Peyer's patch (tissue), 4 donors: ENCODE measurements around the gene CYP2F1. TPM values are rescaled to one million over a fixed set of nuclear protein-coding genes. Genes with fewer than 3 reads are reported as not detected.
"Not testable (repeated sequence)": the region's sequence is repeated elsewhere in the genome, so short reads cannot be mapped to it uniquely, and the experiment has no call there.

Source experiments
- DNase-seq, 3 donors: peaks; one replicate each; pipeline ENCODE4 v3.0.0-alpha.2; 2017 to 2019
- H3K27ac ChIP-seq, 4 donors: fragments of 200-600 bp; sonication (generic); one replicate each; pipeline ENCODE4 v1.5.1; 2016 to 2019
- H3K27me3 ChIP-seq, 2 donors: fragments of 200-600 bp; sonication (generic); one replicate each; pipeline ENCODE4 v1.5.1; 2019
- H3K36me3 ChIP-seq, 3 donors: fragments of 200-600 bp; sonication (generic); one replicate each; pipeline ENCODE4 v1.5.1; 2016 to 2019
- H3K4me1 ChIP-seq, 4 donors: fragments of 200-600 bp; sonication (generic); one replicate each; pipeline ENCODE4 v1.5.1; 2016 to 2019
- H3K4me3 ChIP-seq, 4 donors: fragments of 200-600 bp; sonication (generic); 1 replicate in 3 of 4; 2 replicates in 1 of 4; pipeline ENCODE4 v1.5.1; 2016 to 2019; ENCODE audit warnings: mild to moderate bottlenecking in 1 of 4
- H3K9me3 ChIP-seq, 4 donors: fragments of 200-600 bp; sonication (generic); one replicate each; pipeline ENCODE4 v1.5.1; 2016 to 2019; ENCODE audit warnings: mild to moderate bottlenecking in 1 of 4
- POLR2A ChIP-seq, 2 donors: fragments of 450-650 bp; IDR thresholded peaks; one replicate each; pipeline ENCODE4 v1.5.1; 2017; ENCODE audit warnings: antibody characterized with exemption in 2 of 2, mild to moderate bottlenecking in 2 of 2, moderate library complexity in 2 of 2
- total RNA-seq, 4 donors: library from RNA; depleted of rRNA; stranded (reverse); fragments of >200 nt; gene quantifications; one replicate each; pipeline ENCODE4 v1.1.0, GENCODE V29; 2016
- TF ChIP-seq, protein P1 (sequence below), 6 experiments: fragments of 450-650 bp in 4 of 6; fragments of 200-600 bp in 2 of 6; sonication (generic) in 1 of 6; IDR thresholded peaks; one replicate each; pipeline ENCODE4 v1.5.1; 2017 to 2019; ENCODE audit warnings: antibody characterized with exemption in 6 of 6, mild to moderate bottlenecking in 3 of 6, moderate library complexity in 1 of 6

CYP2F1 gene
- total RNA-seq, 4 donors from 2014 or later: not detected

DNA sequence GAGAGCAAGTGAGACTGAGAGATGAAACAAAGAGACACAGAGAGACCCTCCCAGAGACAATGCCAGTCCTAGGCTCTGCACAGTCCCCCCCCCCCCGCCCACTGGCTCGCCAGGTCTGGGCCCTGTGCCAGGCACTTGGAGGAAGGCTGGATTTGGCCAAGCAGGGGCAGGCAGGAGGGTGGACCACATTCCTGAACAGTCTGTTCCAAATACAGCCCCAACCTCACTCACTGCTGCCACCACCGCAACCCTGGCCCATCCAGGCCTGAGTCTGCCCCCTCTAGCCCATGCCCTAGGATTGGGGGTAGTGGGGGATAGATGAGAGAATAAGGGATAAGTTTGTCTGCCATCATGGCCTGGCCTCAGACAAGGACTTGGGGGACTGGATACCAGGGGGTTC, 19.0 kb downstream of the CYP2F1 start:
- no peaks in the 10 kb centered on the region for H3K36me3 ChIP-seq
- TF ChIP-seq, protein P1, sequence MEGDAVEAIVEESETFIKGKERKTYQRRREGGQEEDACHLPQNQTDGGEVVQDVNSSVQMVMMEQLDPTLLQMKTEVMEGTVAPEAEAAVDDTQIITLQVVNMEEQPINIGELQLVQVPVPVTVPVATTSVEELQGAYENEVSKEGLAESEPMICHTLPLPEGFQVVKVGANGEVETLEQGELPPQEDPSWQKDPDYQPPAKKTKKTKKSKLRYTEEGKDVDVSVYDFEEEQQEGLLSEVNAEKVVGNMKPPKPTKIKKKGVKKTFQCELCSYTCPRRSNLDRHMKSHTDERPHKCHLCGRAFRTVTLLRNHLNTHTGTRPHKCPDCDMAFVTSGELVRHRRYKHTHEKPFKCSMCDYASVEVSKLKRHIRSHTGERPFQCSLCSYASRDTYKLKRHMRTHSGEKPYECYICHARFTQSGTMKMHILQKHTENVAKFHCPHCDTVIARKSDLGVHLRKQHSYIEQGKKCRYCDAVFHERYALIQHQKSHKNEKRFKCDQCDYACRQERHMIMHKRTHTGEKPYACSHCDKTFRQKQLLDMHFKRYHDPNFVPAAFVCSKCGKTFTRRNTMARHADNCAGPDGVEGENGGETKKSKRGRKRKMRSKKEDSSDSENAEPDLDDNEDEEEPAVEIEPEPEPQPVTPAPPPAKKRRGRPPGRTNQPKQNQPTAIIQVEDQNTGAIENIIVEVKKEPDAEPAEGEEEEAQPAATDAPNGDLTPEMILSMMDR (IDR thresholded peaks at IDR 0.05): no peak
- TF ChIP-seq POLR2A (IDR thresholded peaks at IDR 0.05): no peak
- no peak for DNase-seq
- H3K9me3 ChIP-seq: no peaks in the 10 kb centered on the region
- no peaks in the 10 kb centered on the region for H3K27me3 ChIP-seq
- peaks cover 0 to 8% (median 0%) of the 10 kb centered on the region in 4 donors for H3K4me1 ChIP-seq
- H3K27ac ChIP-seq: no peak overlapping the region
- no peak overlapping the region for H3K4me3 ChIP-seq

DNA sequence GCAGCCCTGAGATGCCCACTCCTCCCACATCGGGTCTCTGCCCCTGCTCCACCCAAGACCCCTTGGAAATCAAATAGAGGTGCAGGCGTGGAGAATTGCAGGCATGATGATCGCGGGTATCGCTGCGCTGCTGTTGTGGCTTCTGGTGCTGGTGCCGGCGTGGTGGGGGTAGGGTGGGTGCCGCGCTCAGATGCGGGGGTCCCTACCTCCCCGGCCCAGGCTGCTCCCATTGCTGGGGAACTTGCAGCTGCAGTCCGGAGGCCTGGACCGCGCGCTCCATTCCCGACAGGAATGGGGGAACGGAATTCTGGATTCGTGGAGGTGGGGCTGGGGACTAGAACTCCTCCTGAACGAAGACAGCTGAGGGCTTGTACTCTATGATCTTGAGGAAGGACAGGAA, 20.4 kb downstream of the CYP2F1 start:
- Histone ChIP-seq H3K4me1 (peaks cover 0 to 4% (median 0%) of the 10 kb centered on the region in 4 donors), H3K4me3 (no peak overlapping the region), H3K27ac (no peak overlapping the region), H3K27me3 (no peaks in the 10 kb centered on the region), H3K36me3 (no peaks in the 10 kb centered on the region), H3K9me3 (no peaks in the 10 kb centered on the region)
- no peak for TF ChIP-seq POLR2A (IDR thresholded peaks at IDR 0.05)
- TF ChIP-seq, protein P1 (IDR thresholded peaks at IDR 0.05): no peak
- no peak for DNase-seq

DNA sequence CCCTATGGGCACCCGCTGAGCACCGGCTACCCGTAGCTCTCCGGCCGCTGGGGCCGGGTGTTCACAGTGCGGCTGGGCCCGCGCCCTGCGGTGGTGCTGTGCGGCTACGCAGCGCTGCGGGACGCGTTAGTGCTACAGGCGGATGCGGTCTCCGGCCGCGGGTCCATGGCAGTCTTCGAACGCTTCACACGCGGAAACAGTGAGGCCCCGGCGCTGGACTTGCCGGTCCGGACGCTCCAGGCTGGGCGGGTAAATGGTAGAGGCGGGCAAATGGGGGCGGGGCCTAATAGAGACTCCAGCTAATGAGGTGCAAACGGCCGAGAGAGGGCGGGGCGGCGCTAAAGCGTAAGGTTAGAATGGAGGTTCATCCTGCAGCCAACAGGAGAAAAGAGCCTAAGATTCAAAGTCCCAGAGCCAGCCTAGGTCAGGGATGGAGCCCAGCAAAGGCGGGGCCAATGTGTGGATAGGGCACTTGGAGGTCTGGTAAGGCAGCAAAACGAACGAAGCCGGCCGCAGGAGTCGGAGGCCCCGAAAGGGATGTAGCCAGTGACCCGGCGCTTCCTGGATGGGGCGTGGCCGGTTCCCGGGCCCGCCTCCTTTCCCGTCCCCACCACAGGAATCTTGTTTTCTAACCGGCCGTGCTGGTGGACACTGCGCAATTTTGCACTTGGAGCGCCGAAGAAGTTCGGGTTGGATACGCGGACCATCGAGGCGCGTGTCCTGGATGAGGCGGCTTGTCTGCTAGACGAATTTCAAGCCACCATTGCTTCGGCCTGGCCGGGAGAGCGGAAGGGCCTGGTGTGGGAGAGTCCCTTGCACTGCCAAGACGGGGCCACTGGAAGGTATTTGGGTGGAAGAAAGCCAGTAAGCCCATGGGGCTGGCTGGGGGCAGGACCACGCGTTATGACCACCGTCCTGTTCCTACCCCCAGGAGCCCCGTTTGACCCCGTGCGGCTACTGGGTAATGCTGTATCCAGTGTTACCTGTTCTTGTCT, 21.5 kb downstream of the CYP2F1 start:
- not testable (repeated sequence) for H3K36me3 ChIP-seq, H3K9me3 ChIP-seq, H3K4me1 ChIP-seq, H3K27me3 ChIP-seq
- Histone ChIP-seq H3K4me3 (peak overlapping the region; percentile 18 to 61 (median 44)), H3K27ac (peak overlapping the region; percentile 14 to 76 (median 48))
- peak; percentile 45 to 83 (median 62) for DNase-seq
- TF ChIP-seq, protein P1 (IDR thresholded peaks at IDR 0.05): peak in 2 of 6 experiments; percentile 33 to 37

DNA sequence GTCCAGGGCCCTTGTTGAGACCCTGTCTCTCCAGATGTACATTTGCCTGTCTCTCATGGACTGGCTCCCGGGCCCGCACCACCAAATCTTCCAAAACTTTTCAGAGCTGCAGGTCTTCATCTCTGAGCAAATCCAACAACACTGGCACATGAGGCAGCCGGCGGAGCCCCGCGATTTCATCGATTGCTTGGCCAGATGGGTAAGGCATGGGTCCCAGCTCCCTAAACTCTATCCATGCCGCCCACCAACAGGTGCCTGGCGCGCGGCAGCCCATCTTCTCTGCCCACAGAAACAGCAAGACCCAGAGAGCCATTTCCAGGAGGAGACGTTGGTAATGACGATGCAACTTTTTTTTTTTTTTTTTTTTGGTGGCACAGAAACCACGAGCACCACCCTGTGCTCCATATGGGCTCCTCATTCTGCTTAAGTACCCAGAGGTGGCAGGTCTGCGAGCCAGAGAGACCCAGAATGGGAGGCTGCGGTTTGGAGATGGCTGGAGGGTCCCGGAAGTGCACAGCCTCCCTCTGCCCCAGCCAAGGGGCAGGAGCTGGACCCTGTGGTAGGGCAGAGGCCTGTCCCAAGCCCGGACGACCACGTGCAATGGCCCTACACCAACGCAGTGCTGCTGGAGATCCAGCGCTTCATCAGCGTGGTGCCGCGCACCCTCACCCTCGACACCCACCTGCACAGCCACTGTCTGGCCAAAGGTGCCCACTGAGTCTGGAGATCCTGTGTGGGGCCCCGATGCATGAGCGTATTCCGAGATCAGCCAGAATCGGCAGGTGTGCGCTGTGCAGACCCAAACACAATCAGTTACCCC, 22.6 kb downstream of the CYP2F1 start:
- H3K9me3 ChIP-seq: no peaks in the 10 kb centered on the region
- no peak overlapping the region for H3K27ac ChIP-seq
- H3K4me1 ChIP-seq: peaks cover 0 to 4% (median 0%) of the 10 kb centered on the region in 4 donors
- no peaks in the 10 kb centered on the region for H3K36me3 ChIP-seq
- H3K4me3 ChIP-seq: peak overlapping the region in 2 of 4 donors; percentile 46 to 61
- H3K27me3 ChIP-seq: no peaks in the 10 kb centered on the region
- TF ChIP-seq POLR2A (IDR thresholded peaks at IDR 0.05): no peak
- TF ChIP-seq, protein P1 (IDR thresholded peaks at IDR 0.05): no peak
- DNase-seq: no peak

DNA sequence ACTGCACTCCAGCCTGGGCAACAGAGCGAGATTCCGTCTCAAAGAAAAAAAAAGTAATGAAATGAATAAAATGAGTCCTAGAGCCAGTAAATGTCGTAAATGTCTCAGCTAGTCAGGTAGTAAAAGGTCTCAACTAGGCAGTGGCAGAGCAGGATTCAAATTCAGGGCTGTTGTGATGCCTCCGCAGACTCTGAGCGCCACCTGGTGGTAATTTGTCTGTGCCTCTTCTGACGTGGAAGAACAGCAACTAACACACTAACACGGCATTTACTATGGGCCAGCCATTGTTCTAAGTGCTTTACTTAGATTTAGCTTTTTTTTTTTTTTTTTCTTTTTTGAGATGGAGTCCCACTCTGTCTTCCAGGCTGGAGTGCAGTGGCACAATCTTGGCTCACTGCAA, 30.2 kb downstream of the CYP2F1 start:
- H3K9me3 ChIP-seq: no peaks in the 10 kb centered on the region
- H3K27ac ChIP-seq: no peak overlapping the region
- H3K4me3 ChIP-seq: no peak overlapping the region
- peak; percentile 83 to 96 (median 84) for DNase-seq
- H3K27me3 ChIP-seq: no peaks in the 10 kb centered on the region
- TF ChIP-seq POLR2A (IDR thresholded peaks at IDR 0.05): no peak
- TF ChIP-seq, protein P1 (IDR thresholded peaks at IDR 0.05): peak; percentile 49 to 97 (median 89)
- H3K36me3 ChIP-seq: no peaks in the 10 kb centered on the region
- H3K4me1 ChIP-seq: no peaks in the 10 kb centered on the region
